Measurements from ENCODE around the gene EP400.
"Not testable (repeated sequence)": the region's sequence is repeated elsewhere in the genome, so short reads cannot be mapped to it uniquely, and the experiment has no call there.

EP400 gene

GRCh38 chr12:131928080-131928710 lies 21.5 kb upstream of the EP400 start:
- DNase-seq, result no peak

GRCh38 chr12:131928711-131929580 lies 20.8 kb upstream of the EP400 start, which contains the start of gene PUS1:
Gene PUS1, plus strand, starts transcription at chr12:131929276. Its CDS starts 447 bp downstream, at chr12:131929723.
- peak; percentile 96 for DNase-seq

GRCh38 chr12:131929581-131930456 lies 19.9 kb upstream of the EP400 start:
- no peak for DNase-seq

GRCh38 chr12:131930510-131930909 lies 19.2 kb upstream of the EP400 start:
- no peak for DNase-seq

- no peak for DNase-seq
Measured at GRCh38 chr12:131933387-131933786, 16.4 kb upstream of the EP400 start.

- no peak for DNase-seq
Measured at GRCh38 chr12:131934535-131934934, 15.2 kb upstream of the EP400 start.

GRCh38 chr12:131938082-131938481 lies 11.7 kb upstream of the EP400 start:
- DNase-seq, result no peak

- DNase-seq, result no peak
Measured at GRCh38 chr12:131939007-131939406, 10.7 kb upstream of the EP400 start.

GRCh38 chr12:131940141-131940547 lies 9.6 kb upstream of the EP400 start:
- no peak for DNase-seq

GRCh38 chr12:131941116-131941986 lies 8.4 kb upstream of the EP400 start:
- DNase-seq, result no peak

GRCh38 chr12:131941987-131942341 lies 7.8 kb upstream of the EP400 start:
- DNase-seq, result no peak

GRCh38 chr12:131942671-131943070 lies 7.1 kb upstream of the EP400 start:
- no peak for DNase-seq

- DNase-seq, result no peak
Measured at GRCh38 chr12:131943389-131943788, 6.4 kb upstream of the EP400 start.

GRCh38 chr12:131943876-131944275 lies 5.9 kb upstream of the EP400 start:
- DNase-seq, result no peak

- no peak for DNase-seq
Measured at GRCh38 chr12:131944601-131945251, 5.0 kb upstream of the EP400 start.

- DNase-seq, result no peak
Measured at GRCh38 chr12:131946757-131947156, 3.0 kb upstream of the EP400 start.

- DNase-seq, result no peak
Measured at GRCh38 chr12:131947482-131948027, 2.2 kb upstream of the EP400 start.

GRCh38 chr12:131948166-131948712 lies 1.5 kb upstream of the EP400 start:
- no peak for DNase-seq

- DNase-seq, result not testable (repeated sequence)
Measured at GRCh38 chr12:131948713-131949430, 870 bp upstream of the EP400 start.
